ENCODE results near the gene SRRD.

- no peak for TF ChIP-seq CTCF (IDR thresholded peaks at IDR 0.05)
- TF ChIP-seq EP300 (IDR thresholded peaks at IDR 0.05) = no peak
These were observed 30.2 kb downstream of the SRRD start for GRCh38 chr22:26513838-26514237.

Data from stomach (tissue), 4 donors.